Daoy (cell line): Measurements from ENCODE around the gene ORC6. TPM values are rescaled to one million over a fixed set of nuclear protein-coding genes. Genes with fewer than 3 reads are reported as not detected.

Source experiments
- DNase-seq: peaks from one replicate; pipeline ENCODE4 v3.0.0-alpha.2; 2015; ENCODE audit warnings: low read depth
- total RNA-seq: library from RNA; depleted of rRNA; stranded (reverse); fragments of >200 nt; shearing (Covaris generic); gene quantifications from 2 replicates; pipeline ENCODE4 v1.2.3, GENCODE V29; 2014; rRNA removed

ORC6 gene
- total RNA-seq, 1 experiment from 2014 or later, result 50.6 TPM

DNA sequence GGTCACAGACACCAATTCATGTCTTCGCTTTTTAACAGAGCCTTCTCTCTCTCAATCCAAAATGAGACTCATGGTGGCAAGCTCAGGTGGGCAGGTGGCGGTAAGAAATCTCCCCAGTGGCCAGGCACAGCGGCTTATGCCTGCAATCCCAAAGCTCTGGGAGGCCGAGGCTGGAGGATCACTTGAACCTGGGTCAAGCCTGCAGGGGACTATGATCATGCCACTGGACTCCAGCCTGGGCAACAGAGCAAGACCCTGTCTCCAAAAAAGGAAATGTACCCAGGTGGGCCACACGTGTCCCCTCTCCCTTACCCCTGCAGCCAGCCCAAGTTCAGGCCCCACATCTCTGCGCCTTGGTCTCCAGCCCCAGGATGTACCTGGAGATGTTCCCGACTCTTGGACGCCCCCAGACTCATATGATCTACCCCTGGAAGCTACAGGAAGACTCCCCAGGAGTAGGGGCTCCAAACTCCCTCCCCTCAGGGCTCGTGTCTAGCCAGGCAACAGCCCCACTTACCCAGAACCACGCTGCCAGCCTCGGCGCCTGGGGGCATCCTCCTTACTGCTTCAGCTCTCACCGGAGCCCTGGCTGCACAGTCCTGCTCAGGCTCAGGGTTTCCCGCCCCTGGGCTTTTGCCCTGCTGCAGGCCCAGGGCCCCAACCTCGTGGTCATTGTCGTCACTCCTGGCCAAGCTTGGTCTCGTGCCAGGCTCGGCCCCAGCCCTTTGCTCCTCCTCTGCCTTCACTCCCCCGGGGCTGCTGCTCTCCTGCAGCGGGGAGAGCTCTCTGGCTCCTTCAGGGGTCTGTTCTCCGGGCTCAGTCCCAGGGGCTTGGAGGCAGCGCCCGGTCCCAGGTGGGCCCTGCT, 42.5 kb downstream of the ORC6 start:
- DNase-seq, result no peak

DNA sequence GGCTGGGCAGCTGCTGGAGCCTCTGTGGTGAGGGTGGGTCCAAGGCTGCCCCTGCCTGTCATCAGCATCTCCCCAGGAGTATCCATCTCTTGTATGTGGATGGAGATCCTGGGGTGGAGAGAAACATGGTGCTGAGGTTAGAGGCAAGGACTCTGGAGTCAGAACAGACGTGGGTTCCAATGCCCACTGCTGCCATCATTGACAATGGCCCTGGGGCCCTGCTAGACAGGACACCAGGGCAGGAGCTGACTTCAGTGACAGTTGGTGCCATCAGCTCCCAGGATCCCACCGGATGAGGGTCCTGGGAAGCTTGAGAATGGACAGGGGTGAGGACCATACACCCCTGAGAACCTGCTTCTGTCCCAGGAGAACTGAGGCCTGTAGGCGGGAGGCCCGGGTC, 43.1 kb downstream of the ORC6 start:
- no peak for DNase-seq

DNA sequence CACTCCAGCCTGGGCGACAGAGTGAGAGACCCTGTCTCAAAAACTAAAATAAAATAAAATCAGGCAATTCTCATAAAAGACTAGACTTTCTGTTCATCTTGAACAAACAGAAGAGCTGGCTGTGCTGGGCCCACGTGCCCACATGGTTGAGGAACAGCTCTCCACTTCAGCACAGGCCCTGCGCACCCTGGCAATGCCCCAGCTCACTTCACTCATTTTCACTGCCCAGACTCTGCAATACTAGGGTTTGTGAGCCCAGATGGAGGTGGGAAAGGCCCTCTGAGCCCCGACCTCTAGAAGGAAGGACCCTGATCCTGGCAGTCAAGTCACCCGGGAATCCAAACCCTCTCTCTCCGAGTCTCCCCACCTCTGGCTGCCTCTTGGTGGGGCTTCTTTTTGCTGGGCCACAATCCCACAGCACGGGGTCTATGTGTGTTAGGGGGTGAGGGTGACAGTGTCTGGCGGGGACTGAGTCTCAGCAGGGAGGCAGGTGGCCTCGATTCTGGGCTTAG, 43.9 kb downstream of the ORC6 start:
- no peak for DNase-seq

DNA sequence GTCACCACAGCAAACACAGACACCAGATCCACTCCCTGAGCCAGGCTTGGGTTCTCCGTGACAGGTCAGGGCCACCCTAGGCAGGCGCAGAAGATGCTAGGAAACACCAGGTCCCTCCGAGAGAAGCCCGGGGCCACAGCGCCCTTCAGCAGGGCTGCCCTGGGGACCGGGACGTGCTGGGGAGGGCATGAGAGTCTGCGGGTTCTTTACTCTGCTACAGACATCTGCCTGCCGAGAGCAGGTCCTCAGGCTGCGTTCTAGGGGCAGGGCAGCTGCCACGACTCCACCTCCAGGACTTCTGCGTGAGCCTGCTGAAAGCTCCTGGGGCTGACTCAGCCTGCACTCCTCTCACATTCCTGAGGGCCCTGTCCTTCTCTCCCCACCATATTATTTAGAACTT, 47.2 kb downstream of the ORC6 start:
- peak; percentile 33 for DNase-seq

DNA sequence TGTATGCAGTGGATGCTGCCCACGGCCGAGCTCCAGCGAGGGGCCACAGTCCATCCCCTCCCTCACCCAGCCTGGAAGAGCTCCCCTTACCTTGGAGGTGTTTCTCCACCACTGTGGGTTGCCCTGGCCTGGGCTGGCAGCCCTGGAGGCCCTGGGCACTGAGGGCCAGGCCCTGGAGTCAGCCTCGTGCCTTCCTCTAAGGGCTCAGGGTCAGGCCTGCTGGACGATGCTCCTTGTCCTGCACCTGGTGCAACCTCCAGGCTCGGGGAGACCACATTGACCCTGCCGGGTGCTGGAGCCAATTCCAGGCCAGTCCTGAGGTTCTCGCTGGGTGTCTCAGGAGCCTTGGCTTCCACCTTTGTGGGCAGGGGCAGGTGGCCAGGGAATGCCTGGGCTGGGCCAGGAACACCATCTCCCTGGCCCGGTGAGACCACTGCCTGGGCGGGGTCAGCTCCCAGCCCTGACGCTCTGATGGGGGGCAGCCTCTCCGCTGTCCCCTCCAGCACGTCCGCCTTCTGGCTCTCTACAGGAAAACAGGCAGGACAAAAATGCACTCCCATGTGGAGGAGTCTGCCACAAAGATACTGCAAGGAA, 48.3 kb downstream of the ORC6 start:
- DNase-seq, result no peak

DNA sequence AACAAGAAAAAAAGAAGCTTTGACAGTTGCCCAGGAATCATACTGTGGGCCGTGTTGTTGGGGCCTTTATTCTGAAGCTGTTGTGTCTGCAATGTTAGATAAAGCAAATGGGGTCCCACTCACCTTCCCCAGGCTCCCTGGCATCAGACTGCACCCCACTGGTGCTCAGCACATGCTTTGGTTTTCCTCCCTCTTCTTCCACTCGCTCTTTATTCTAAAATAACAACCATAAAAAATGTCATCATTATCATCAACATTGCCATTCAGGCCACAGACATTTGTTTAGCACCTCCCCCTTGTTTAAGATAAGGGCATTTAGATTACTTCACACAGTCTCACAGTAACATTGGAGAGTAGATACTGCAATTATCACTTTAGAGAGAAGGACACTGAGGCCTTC, 50.5 kb downstream of the ORC6 start:
- no peak for DNase-seq

DNA sequence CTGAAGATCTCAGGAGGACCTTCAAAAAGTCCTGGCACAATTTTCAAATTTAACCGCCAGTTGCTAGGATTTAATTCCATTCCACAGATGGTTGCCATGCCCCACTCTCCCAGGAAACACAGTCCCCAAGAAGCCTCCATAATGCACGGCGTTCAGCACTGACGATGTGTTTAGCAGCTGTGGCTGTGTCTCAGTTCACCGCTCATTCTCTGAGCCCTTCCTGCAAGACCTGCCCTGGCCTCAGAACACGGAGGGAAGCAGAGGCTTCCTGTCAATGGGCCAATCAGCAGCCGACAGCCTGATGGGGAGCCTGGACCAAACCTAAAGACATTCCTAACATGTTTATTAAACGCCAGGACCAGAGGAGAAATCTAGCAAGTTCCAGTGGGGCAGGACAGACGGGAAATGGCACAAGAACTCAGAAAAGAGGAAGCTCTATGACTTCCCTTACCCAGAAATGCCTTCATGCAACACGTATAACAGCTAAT, 53.8 kb downstream of the ORC6 start:
- DNase-seq, result no peak

DNA sequence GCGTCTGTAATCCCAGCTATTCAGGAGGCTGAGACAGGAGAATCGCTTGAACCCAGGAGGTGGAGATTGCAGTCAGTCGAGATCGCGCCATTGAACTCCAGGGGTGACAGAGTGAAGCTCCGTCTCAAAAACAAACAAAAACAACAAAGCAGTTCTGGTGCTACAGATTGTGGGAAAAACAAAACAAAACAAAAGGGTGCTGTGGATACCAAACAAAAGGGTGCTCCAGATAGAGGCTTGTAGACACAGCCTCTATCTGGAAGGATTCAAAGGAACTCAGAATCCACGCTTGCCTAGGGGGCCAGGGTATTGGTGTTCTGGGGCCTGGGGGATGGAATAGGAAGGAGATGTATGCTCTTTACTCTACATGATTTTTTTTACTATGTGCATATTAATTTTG, 56.2 kb downstream of the ORC6 start:
- no peak for DNase-seq

DNA sequence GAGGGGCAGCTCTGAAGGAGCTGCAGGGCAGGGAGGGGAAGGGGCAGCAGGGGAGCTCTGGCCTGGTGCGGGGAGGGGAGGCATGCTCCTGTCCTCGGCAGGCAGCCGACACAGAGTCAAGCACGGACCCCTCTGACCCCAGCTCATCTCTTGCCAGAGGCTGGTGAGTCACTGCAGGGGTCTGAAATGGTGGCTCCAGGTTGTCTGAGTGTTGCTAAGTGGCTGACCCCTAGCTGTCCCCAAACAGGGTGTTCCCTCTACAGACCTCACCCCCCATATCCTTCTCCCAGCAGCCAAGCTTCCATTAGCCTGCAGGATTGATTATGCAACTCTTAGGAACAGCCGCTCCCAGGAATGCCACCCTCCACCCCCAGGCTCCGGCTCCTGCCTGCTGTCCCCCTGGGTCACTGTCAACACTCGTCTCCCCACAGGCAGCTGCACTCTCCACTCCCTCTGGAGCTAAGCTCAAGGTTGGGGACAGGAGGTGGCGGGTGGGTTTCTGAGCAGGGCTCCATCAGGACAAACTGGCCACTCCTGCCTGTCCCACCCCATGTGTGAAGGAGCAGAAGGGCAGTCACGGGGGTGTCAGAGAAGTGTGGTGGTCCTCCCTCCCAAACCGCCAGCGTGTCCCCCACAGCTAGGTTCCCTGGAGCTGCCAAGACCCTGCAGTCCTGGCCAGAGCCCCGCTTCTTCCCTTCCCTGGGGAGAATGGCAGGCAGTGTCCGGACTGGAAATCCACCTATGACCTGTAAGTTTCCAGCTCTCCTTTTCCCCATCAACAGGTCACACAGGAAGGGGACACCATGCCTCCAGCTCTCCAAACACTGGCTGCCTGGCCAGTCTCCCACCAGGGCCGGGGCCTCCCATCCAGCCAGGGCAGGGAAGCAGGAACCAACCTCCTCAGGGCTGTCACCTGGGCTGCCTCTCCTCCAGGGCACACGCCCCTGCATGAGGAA, 57.6 kb downstream of the ORC6 start:
- no peak for DNase-seq

Other genes with a start within 250 kb of the ORC6 start
- gene SHCBP1, start 68.3 kb upstream of the ORC6 start, total RNA-seq, result 34.6 and 37.7 TPM in 2 replicates
- gene VPS35, start 481 bp upstream of the ORC6 start, total RNA-seq, result 84.9 and 95.3 TPM in 2 replicates
- gene MYLK3, start 58.7 kb downstream of the ORC6 start, total RNA-seq, result 0.03 and 0.11 TPM in 2 replicates
- gene C16orf87, start 141.5 kb downstream of the ORC6 start, total RNA-seq, result 17.4 and 19.1 TPM in 2 replicates
- 12.9 and 13.7 TPM in 2 replicates for gene GPT2, start 194.7 kb downstream of the ORC6 start, total RNA-seq